Astrocyte (in vitro differentiated cells and primary cell): ENCODE measurements around the gene SYNE1. TPM values are rescaled to one million over a fixed set of nuclear protein-coding genes. Genes with fewer than 3 reads are reported as not detected.

Experiments
- DNase-seq: peaks from one replicate; pipeline ENCODE4 v3.0.0-alpha.2; 2010; ENCODE audit warnings: low read depth
- FAIRE-seq: peaks from 2 replicates; lab custom pipeline; 2011; peaks lifted over from hg19 to GRCh38; lab: Jason Lieb, UNC
- H2AFZ ChIP-seq: 2 replicates; pipeline ENCODE4 v1.6.0; 2012; ENCODE audit warnings: low read depth, low read length, inconsistent platforms
- H3K27ac ChIP-seq: 2 replicates; pipeline ENCODE4 v1.5.1; 2011; ENCODE audit warnings: low read depth, low read length, inconsistent platforms
- H3K27me3 ChIP-seq: 2 replicates; pipeline ENCODE4 v1.6.0; 2011; ENCODE audit warnings: low read length, inconsistent platforms; ENCODE audit not compliant: insufficient read depth
- H3K36me3 ChIP-seq: 2 replicates; pipeline ENCODE4 v1.5.1; 2011; ENCODE audit warnings: low read length, inconsistent platforms; ENCODE audit not compliant: insufficient read depth
- H3K4me1 ChIP-seq: 2 replicates; pipeline ENCODE4 v1.5.1; 2011; ENCODE audit warnings: low read length, inconsistent platforms; ENCODE audit not compliant: insufficient read depth
- H3K4me2 ChIP-seq: 2 replicates; pipeline ENCODE4 v1.6.0; 2012; ENCODE audit warnings: low read length, inconsistent platforms
- H3K4me3 ChIP-seq: 2 replicates; pipeline ENCODE4 v1.5.1; 2011; ENCODE audit warnings: low read depth, mild to moderate bottlenecking, low read length, inconsistent platforms; ENCODE audit not compliant: insufficient read depth
- H3K79me2 ChIP-seq: 2 replicates; pipeline ENCODE4 v1.6.0; 2012; ENCODE audit warnings: mild to moderate bottlenecking, low read length, inconsistent platforms; ENCODE audit not compliant: insufficient read depth
- H3K9ac ChIP-seq: 2 replicates; pipeline ENCODE4 v1.6.0; 2012; ENCODE audit warnings: mild to moderate bottlenecking, low read length, inconsistent platforms
- H3K9me3 ChIP-seq: 2 replicates; pipeline ENCODE4 v1.5.1; 2012; ENCODE audit warnings: low read depth, mild to moderate bottlenecking, low read length, inconsistent platforms; ENCODE audit not compliant: insufficient read depth
- H4K20me1 ChIP-seq: 2 replicates; pipeline ENCODE4 v1.6.0; 2012; ENCODE audit warnings: low read length, inconsistent platforms; ENCODE audit not compliant: insufficient read depth
- H3K27ac Mint-ChIP-seq: one replicate; pipeline ENCODE4 v1.8.0; 2021; ENCODE audit warnings: mild to moderate bottlenecking, mixed read lengths; ENCODE audit not compliant: unreplicated experiment
- H3K27me3 Mint-ChIP-seq: one replicate; pipeline ENCODE4 v1.8.0; 2021; ENCODE audit warnings: low read depth, mixed read lengths; ENCODE audit not compliant: unreplicated experiment
- H3K36me3 Mint-ChIP-seq: one replicate; pipeline ENCODE4 v1.8.0; 2021; ENCODE audit warnings: low read depth, mixed read lengths; ENCODE audit not compliant: unreplicated experiment
- H3K4me1 Mint-ChIP-seq: one replicate; pipeline ENCODE4 v1.8.0; 2021; ENCODE audit warnings: low read depth, mixed read lengths; ENCODE audit not compliant: unreplicated experiment
- H3K4me3 Mint-ChIP-seq: one replicate; pipeline ENCODE4 v1.8.0; 2021; ENCODE audit warnings: mild to moderate bottlenecking, moderate library complexity, mixed read lengths; ENCODE audit not compliant: unreplicated experiment
- H3K9me3 Mint-ChIP-seq: one replicate; pipeline ENCODE4 v1.8.0; 2021; ENCODE audit warnings: mild to moderate bottlenecking, mixed read lengths; ENCODE audit not compliant: unreplicated experiment
- EZH2 ChIP-seq: IDR thresholded peaks from 2 replicates; pipeline ENCODE4 v1.6.1; 2012; ENCODE audit warnings: mild to moderate bottlenecking, low read length, inconsistent platforms; ENCODE audit not compliant: insufficient read depth
- total RNA-seq: library from RNA; stranded (reverse); gene quantifications from 2 replicates; pipeline ENCODE4 v1.2.1, GENCODE V29; 2021
- TF ChIP-seq, protein P1 (sequence below): IDR thresholded peaks from 2 replicates; pipeline ENCODE4 v1.5.1; 2011; ENCODE audit warnings: low read depth, mild to moderate bottlenecking, inconsistent platforms, low read length, moderate library complexity; ENCODE audit not compliant: insufficient read depth

Gene SYNE1
- total RNA-seq, 1 donor from 2014 or later, result 66.5 TPM

DNA sequence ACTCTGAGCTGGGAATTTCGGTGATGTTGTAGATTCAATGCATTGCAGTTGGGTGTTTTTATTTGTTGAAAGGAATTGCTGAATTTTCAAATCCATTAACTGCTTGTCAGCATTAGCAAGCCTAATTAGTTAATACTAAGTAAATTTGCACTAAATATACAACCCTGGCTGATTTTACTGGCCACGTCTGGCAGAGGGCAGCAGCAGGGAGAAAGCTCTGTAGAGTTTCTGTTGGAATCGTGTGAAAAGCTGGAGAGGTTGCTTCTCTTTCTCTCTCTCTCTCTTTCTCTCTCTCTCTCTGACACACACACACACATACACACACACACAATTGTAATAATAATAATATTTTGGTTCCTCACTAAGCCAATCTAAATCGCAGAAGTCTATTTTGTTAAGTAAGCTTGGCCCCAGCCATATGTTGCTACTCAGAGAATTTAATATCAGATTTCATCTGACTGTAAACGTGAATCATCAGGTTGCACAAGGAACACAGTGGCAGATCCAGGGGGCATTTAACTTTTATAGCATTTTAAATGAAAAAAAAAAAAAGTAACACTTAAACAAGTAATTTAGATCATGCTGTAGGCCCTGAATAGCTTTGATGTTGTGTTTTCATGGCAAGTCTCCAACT is 540.2 kb downstream of the SYNE1 start:
- no peak overlapping the region for H3K4me3 Mint-ChIP-seq
- no peak for FAIRE-seq
- H3K9me3 ChIP-seq, result no peaks in the 10 kb centered on the region
- no peaks in the 10 kb centered on the region for H3K79me2 ChIP-seq
- DNase-seq, result peak; percentile 84
- peak overlapping the region; percentile 63 for H3K27ac ChIP-seq
- no peaks in the 10 kb centered on the region for H4K20me1 ChIP-seq
- H3K4me3 ChIP-seq, result no peak overlapping the region
- H3K4me1 ChIP-seq, result peaks cover 37% of the 10 kb centered on the region
- H3K9ac ChIP-seq, result peak overlapping the region; percentile 6
- H3K36me3 ChIP-seq, result no peaks in the 10 kb centered on the region
- no peak overlapping the region for H3K27ac Mint-ChIP-seq
- H3K36me3 Mint-ChIP-seq, result peaks cover 2% of the 10 kb centered on the region
- H2AFZ ChIP-seq, result no peak overlapping the region
- no peaks in the 10 kb centered on the region for H3K27me3 ChIP-seq
- H3K9me3 Mint-ChIP-seq, result peaks cover 14% of the 10 kb centered on the region
- TF ChIP-seq, protein P1, sequence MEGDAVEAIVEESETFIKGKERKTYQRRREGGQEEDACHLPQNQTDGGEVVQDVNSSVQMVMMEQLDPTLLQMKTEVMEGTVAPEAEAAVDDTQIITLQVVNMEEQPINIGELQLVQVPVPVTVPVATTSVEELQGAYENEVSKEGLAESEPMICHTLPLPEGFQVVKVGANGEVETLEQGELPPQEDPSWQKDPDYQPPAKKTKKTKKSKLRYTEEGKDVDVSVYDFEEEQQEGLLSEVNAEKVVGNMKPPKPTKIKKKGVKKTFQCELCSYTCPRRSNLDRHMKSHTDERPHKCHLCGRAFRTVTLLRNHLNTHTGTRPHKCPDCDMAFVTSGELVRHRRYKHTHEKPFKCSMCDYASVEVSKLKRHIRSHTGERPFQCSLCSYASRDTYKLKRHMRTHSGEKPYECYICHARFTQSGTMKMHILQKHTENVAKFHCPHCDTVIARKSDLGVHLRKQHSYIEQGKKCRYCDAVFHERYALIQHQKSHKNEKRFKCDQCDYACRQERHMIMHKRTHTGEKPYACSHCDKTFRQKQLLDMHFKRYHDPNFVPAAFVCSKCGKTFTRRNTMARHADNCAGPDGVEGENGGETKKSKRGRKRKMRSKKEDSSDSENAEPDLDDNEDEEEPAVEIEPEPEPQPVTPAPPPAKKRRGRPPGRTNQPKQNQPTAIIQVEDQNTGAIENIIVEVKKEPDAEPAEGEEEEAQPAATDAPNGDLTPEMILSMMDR, result no peak
- no peak for TF ChIP-seq EZH2
- H3K4me2 ChIP-seq, result peak overlapping the region; percentile 42
- peaks cover 27% of the 10 kb centered on the region for H3K4me1 Mint-ChIP-seq
- H3K27me3 Mint-ChIP-seq, result no peaks in the 10 kb centered on the region

DNA sequence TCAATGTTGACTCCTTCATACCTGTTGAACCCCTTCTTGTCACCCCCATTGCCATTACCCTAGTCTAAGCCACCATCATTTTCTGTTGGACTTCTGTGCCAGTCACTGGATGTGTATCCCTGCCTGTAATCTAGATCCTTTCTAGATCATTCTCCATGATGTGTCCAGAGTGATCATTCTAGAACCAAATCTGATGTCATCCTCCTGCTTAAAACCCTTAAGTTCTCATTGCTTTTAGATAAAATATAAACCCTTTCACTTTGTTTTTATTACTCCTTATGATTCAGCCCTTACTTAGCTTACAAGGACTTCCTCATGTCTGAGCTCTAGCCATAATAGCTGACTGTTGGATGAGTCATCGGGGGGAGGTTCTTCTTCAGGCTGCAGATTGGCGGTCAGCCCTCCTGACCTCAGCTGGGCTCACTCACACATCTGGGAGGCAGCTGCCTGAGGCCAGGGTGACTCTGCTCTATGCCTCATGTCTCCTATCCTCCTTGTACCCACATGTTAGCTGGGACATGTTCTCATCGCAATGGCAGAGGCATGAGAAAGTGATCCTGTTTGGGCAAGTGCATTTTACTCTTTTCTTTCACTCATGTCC is 542.1 kb downstream of the SYNE1 start:
- H3K27me3 ChIP-seq, result no peaks in the 10 kb centered on the region
- H3K4me3 ChIP-seq, result no peak overlapping the region
- no peaks in the 10 kb centered on the region for H3K36me3 ChIP-seq
- H3K9me3 Mint-ChIP-seq, result peaks cover 14% of the 10 kb centered on the region
- peaks cover 2% of the 10 kb centered on the region for H3K36me3 Mint-ChIP-seq
- H3K4me1 ChIP-seq, result peaks cover 45% of the 10 kb centered on the region
- H3K4me2 ChIP-seq, result no peak overlapping the region
- no peak for TF ChIP-seq EZH2
- TF ChIP-seq, protein P1, result no peak
- peak overlapping the region; percentile 77 for H3K27ac ChIP-seq
- no peaks in the 10 kb centered on the region for H3K9me3 ChIP-seq
- H3K27me3 Mint-ChIP-seq, result no peaks in the 10 kb centered on the region
- no peak overlapping the region for H2AFZ ChIP-seq
- peak overlapping the region; percentile 19 for H3K9ac ChIP-seq
- no peaks in the 10 kb centered on the region for H3K79me2 ChIP-seq
- H3K27ac Mint-ChIP-seq, result peak overlapping the region; percentile 88
- FAIRE-seq, result peak; percentile 97
- H3K4me1 Mint-ChIP-seq, result peaks cover 28% of the 10 kb centered on the region
- no peaks in the 10 kb centered on the region for H4K20me1 ChIP-seq
- H3K4me3 Mint-ChIP-seq, result no peak overlapping the region
- peak; percentile 99 for DNase-seq

DNA sequence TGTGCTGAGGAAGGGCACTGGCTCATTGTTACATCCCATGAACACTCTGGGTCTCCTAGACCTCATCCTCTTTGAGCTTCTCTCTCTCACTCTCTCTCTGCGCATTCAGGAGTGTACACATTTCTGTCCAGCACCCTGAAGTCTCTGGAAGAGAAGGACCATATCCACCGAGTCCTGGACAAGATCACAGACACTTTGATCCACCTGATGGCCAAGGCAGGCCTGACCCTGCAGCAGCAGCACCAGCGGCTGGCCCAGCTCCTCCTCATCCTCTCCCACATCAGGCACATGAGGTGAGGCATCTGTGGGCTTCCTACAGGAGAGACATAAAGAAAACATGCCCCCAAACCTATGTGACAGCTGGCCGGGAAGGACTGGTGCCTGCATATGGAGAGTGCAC is 542.9 kb downstream of the SYNE1 start:
- H3K27me3 ChIP-seq, result no peaks in the 10 kb centered on the region
- peaks cover 43% of the 10 kb centered on the region for H3K4me1 ChIP-seq
- H3K27ac ChIP-seq, result peak overlapping the region; percentile 75
- H3K36me3 ChIP-seq, result no peaks in the 10 kb centered on the region
- no peak for FAIRE-seq
- Mint-ChIP-seq H3K36me3 (peaks cover 2% of the 10 kb centered on the region), H3K9me3 (peaks cover 14% of the 10 kb centered on the region), H3K27me3 (no peaks in the 10 kb centered on the region), H3K27ac (peak overlapping the region; percentile 88), H3K4me1 (peaks cover 31% of the 10 kb centered on the region), H3K4me3 (no peak overlapping the region)
- H2AFZ ChIP-seq, result no peak overlapping the region
- no peak for DNase-seq
- H3K79me2 ChIP-seq, result no peaks in the 10 kb centered on the region
- no peak overlapping the region for H3K9ac ChIP-seq
- no peak overlapping the region for H3K4me3 ChIP-seq
- TF ChIP-seq EZH2, result no peak
- TF ChIP-seq, protein P1, result no peak
- no peaks in the 10 kb centered on the region for H3K9me3 ChIP-seq
- H3K4me2 ChIP-seq, result no peak overlapping the region
- H4K20me1 ChIP-seq, result no peaks in the 10 kb centered on the region
